ENCODE data around the gene ITPKC. TPM values are rescaled to one million over a fixed set of nuclear protein-coding genes. Genes with fewer than 3 reads are reported as not detected.
"Not testable (repeated sequence)": the region's sequence is repeated elsewhere in the genome, so short reads cannot be mapped to it uniquely, and the experiment has no call there.

ITPKC gene
- polyA plus RNA-seq, 1 donor = 12.1 TPM

DNA sequence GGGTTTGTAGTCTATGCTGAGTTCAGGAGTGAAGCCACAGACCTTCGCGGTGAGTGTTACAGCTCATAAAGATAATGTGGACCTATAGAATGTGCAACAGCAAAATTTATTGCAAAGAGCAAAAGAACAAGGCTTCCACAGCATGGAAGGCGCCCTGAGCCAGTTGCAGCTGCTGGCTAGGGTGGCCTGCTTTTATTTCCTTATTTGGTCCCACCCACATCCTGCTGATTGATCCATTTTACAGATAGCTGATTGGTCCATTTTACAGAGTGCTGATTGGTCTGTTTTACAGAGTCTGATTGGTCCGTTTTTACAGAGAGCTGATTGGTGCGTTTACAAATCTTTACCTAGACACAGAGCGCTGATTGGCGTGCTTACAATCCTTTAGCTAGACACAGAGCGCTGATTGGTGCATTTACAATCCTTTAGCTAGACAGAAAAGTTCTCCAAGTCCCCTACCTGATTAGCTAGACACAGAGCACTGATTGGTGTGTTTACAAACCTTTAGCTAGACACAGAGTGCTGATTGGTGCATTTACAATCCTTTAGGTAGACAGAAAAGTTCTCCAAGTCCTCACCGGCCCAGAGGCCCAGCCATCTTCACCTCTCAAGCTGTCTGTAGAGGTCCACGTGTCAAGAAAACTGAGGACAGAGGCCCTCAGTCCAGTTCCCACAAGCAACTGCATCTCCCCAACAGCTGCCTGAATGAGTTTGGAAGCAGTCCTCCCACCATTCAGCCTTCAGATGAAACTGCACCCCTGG, 54.4 kb downstream of the ITPKC start:
- not testable (repeated sequence) for DNase-seq

DNA sequence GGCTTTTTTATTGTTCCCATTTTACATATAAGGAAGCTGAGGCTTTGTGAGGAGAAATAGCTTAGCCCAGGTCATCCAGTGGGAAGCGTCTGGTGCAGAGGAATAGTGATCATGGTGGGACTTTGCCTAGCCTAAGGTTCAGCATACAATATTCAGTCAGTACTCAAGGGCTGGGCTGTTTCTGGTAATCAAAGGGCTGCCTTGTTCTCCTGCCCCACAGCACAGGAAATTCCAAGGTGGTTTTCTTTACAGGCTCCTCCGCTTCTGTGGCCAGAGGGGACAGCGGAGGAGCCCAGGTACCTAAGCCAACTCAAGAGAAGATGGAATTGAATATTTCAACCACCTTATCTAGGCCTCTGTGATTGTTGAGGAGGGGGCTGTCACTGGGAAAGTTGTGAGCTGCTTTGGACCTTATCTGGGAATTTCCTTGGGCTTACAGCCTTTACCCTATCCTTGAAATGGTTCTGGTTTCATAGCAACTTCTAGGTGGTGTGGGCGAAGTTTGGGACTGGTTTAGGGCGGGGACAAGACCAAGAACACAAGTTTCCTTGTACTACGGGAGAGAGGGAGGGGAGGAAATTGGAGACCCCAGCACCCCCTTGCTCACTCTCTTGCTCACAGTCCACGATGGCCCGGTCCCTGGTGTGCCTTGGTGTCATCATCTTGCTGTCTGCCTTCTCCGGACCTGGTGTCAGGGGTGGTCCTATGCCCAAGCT, 58.2 kb downstream of the ITPKC start, which contains the start of gene MIA:
TSS of gene MIA (plus strand) at position 606 of the 716 bp plus-strand sequence. CDS start at position 628, 22 bp downstream.
- DNase-seq = no peak

DNA sequence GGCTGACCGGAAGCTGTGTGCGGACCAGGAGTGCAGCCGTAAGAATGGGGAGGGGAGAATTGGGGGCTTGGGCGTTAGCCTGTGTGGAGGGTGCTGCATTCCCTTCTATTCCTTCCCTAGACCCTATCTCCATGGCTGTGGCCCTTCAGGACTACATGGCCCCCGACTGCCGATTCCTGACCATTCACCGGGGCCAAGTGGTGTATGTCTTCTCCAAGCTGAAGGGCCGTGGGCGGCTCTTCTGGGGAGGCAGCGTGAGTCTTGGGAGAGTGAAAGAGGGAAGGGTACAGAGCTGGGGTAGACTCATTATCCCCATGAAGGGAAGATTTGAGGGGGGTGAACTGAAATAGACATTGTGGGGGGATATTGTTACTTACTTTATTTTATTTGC, 58.7 kb downstream of the ITPKC start:
- no peak for DNase-seq

DNA sequence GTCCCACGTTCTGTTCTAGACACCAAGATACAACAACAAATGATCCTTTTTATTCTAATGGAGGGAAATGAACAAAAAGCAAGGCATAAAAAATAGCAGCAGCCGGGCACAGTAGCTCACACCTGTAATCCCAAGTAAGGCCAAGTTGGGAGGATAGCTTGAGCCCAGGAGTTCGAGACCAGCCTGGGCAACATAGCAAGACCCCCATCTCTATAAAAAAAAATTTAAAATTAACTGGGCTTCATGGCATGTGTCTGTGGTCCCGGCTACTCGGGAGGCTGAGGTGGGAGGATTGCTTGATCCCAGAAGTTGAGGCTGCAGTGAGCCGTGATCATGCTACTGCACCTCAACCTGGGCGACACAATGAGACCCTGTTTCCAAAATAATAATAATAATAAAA, 59.5 kb downstream of the ITPKC start:
- DNase-seq = no peak

DNA sequence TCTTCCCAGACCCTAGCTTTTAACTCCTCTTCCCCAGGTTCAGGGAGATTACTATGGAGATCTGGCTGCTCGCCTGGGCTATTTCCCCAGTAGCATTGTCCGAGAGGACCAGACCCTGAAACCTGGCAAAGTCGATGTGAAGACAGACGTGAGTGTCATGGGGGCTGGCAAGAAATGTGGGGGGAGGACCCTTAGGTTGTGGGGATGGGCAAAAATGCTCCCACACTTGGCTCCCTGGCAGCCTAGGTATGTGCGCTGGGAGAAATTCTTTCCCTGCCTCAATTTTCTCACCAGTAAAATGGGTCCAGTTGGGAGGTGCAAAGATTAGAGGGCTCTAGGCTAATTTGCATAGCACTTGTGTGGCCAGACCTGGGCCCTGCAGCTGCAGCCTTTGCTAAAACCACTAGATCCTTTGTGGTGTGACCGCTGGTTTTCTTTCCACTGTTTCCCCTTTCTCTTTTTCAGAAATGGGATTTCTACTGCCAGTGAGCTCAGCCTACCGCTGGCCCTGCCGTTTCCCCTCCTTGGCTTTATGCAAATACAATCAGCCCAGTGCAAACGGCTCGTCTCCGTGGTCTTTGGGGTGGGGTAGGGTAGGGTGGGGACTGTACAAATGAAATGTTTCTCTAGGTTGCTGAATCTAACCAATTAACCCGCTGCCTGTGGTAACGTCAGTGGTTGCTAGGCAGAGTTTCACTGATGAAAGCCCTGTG, 60.2 kb downstream of the ITPKC start:
- DNase-seq = peak; percentile 93

DNA sequence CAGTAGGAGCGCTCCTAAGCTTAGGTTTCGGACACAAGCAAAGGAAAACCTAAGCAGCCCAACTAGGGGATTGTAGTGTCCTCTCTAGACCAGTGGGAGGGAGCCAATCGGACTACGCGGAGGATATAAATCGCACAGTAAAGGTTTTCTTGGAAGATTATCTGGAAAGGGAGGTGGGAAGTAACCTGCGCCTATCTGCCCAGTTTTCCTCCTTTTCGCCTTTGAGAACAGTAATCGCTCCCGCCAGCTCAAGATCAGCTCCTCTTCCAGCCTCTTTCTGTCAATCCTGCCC, 60.7 kb downstream of the ITPKC start:
- no peak for DNase-seq

DNA sequence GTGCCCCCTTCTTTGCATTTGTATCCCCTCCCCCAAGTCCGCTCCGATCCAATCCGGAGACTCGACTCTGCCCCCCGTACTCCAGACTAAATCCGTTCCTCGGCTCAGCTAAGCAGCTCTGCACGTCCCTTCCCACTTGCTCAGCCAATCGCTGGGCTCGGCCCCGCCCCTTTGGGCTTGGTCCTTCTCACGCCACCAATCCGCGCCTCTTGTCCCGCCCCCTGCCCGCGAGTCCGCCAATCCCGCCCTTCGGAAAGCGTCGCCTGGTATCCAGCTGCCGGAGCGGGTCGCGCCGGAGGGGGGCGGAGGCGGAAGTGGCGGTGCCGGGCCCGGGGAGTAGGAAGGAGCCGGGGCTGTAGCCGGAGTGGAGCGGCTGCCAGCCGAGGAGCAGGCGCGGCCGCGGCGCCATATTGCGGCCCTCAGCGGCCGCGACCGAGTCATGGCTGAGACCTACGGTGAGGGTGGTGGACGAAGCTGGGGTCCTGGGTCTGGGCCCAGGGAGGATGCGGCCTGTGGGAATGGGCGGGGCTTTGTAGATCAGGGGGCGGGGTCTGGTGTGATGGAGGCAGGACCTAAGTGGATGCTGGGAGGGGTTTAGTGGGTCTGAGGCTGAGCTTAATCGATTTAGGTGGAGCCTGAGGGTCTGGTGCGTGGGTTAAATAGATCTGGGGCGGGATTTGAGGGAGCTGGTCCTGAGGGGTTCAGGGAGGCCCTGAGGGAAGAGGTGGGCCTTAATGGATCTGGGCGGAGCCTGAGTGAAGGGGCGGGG, 61.2 kb downstream of the ITPKC start, which contains the start of gene RAB4B:
TSS of gene RAB4B (plus strand) at position 311 of the 769 bp plus-strand sequence. CDS start at position 440, 129 bp downstream.
- DNase-seq = peak; percentile 100

DNA sequence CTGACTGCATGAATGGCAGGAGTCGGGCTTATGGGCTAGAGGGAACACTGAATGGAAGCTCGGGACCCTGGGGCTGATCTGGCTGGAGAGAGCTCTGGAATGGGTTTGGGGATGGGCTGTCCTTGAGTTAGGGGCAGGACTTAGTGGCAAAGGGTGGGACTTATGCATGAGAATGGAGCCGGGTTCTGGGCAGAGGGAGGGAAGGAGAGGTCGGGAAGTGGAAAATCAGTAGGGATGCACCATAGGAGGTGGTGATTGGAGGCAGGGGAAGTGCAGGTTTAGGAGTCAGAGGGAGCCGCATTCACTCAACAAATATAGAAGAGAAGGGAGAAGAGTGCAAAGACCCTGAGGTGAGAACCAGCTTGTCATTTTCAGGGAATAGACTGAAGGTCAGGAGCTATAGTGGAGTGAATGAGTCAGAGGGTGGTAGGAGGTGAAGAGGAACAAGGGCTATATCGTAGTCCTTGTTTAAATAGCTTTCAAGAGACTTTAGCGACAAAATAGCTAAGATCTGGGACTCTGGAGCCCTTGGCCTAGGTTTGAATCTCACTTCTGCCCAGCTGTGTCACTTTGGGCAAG, 61.9 kb downstream of the ITPKC start:
- DNase-seq = no peak

DNA sequence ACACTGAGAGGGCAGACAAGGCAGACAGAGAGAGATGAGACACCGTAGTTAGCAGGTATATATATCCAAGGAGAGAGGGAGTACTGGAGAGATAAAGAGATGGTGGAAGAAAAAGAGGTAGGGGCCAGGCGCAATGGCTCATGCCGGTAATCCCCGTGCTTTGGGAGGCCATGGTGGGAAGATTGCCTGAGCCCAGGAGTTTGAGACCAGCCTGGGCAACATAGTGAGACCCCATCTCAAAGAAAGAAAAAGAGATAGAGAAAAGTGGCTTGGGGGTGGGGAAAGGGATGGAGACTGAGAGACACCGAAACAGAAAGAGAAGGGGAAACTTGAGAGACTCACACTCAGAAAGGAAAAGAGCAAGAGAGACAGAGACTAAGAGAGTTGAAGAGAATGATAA, 63.7 kb downstream of the ITPKC start:
- DNase-seq = no peak

DNA sequence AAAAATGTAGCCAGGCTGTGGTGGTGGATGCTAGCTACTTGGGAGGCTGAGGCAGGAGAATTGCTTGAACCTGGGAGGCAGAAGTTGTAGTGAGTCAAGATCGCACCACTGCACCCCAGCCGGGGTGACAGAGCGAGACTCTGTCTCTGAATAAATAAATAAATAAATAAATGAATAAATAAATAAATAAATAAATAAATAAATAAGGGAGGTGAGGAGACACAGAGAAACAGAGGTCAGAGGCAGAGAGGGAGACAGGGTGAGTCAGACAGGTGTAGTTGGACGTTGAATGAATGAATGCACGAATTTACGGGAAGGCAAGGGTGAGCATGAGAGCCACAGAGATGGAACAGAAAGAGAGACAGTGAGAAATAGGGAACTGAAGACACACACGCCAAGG, 64.2 kb downstream of the ITPKC start:
- DNase-seq = no peak

DNA sequence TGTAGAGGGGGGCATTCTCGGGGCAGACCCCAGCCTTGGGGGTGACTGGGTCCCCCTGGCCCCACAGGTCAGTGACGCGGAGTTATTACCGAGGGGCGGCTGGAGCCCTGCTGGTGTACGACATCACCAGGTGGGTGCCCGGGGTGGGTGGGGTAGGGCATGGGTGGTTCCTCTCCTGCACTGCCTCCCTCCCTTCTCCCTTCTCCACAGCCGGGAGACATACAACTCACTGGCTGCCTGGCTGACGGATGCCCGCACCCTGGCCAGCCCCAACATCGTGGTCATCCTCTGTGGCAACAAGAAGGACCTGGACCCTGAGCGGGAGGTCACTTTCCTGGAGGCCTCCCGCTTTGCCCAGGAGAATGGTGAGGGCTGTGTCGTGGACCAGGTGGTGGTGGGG, 66.8 kb downstream of the ITPKC start:
- DNase-seq = no peak

DNA sequence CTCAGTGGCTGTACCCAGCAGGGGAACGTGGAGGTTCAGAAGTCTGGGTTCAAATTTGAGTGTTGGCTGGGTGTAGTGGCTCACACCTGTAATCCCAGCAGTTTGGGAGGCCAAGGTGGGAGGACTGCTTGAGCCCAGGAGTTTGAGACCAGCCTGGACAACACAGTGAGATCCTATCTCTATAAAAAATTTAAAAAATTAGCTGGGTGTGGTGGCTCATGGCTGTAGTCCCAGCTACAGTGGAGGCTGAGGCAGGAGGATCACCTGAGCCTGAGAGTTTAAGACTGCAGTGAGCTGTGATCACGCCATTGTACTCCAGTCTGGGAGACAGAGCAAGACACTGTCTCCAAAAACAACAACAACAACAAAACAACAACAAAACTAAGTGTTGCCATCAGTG, 67.2 kb downstream of the ITPKC start:
- not testable (repeated sequence) for DNase-seq

DNA sequence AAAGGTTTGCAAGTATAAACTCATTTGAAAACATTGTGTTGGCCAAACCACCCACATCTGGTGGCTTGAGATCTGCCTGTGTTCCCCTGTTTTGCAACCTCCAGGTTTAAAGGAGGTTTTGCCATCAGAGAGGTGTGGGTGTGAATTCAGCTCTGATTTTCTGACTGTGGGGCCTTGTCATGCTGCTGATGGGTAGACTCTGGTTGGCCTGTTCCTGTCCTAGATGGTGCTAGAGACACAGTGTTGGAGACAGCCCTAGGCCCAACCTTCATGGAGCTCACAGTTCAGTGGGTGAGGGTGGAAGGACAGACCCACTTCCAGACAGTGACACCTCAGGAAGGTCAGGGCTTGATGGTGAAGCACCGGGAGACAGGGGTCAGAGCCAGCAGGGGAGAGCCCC, 68.6 kb downstream of the ITPKC start:
- no peak for DNase-seq

DNA sequence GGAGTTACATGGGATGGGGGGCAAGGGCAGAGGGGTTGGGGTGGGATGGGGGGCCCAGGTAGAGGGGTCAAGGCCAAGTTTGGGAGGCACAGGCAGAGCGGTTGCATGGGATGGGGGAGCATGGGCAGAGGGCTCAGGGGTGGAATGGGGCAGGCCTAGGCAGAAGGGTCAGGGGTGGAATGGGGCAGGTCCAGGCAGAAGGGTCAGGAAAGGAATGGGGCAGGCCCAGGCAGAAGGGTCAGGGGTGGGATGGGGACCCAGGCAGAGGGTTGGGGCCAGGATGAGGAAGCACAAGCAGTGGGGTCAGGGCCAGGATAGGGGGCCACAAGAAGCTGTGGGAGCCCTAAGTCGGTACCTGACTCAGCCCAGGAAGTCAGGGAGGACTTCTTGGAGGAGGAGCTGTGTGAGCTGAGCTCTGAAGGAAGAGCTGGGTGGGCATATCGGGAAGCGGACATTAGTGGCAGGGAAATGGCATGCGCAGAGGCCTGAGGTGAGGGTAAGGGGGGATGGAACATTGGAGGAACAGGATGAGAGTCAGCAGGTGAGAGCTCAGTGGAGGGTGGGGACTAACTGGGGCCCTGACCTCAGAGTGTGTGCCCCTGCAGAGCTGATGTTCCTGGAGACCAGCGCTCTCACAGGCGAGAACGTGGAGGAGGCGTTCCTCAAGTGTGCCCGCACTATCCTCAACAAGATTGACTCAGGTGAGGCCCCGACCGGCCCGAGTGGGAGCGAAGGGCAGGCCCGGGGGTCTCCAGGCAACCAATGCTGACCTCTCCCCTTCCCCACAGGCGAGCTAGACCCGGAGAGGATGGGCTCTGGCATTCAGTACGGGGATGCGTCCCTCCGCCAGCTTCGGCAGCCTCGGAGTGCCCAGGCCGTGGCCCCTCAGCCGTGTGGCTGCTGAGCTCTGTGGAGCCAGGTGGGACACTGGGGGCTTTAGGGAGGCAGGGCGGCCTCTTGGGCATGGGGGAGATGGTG, 69.4 kb downstream of the ITPKC start:
- no peak for DNase-seq

Other genes starting within 250 kb of the ITPKC start
- 18.7 TPM for gene SHKBP1, start 140.2 kb upstream of the ITPKC start, polyA plus RNA-seq (ENCODE audit: insufficient read length)
- 297 TPM for gene LTBP4, start 115.7 kb upstream of the ITPKC start, polyA plus RNA-seq (ENCODE audit: insufficient read length)
- 36.7 TPM for gene NUMBL, start 26.5 kb upstream of the ITPKC start, polyA plus RNA-seq (ENCODE audit: insufficient read length)
- 25.4 TPM for gene COQ8B, start 226 bp upstream of the ITPKC start, polyA plus RNA-seq (ENCODE audit: insufficient read length)
- gene ACTMAP, start 33.4 kb downstream of the ITPKC start, polyA plus RNA-seq (ENCODE audit: insufficient read length) = 12.7 TPM
- 75.2 TPM for gene SNRPA, start 34.1 kb downstream of the ITPKC start, polyA plus RNA-seq (ENCODE audit: insufficient read length)
- 1.2 TPM for gene MIA, start 58.4 kb downstream of the ITPKC start, polyA plus RNA-seq (ENCODE audit: insufficient read length)
- gene RAB4B, start 61.1 kb downstream of the ITPKC start, polyA plus RNA-seq (ENCODE audit: insufficient read length) = 11.1 TPM
- gene EGLN2, start 82.1 kb downstream of the ITPKC start, polyA plus RNA-seq (ENCODE audit: insufficient read length) = 46.1 TPM
- gene CYP2A6, start 133.3 kb downstream of the ITPKC start, polyA plus RNA-seq (ENCODE audit: insufficient read length) = not detected
- not detected for gene CYP2A7, start 165.1 kb downstream of the ITPKC start, polyA plus RNA-seq (ENCODE audit: insufficient read length)

Data from hindlimb muscle (tissue), 1 donor.